NOMO-1 treated with DMSO at 0.1 percent for 48 hours (cell line): ENCODE data around the gene ZFR2.
"Not testable (repeated sequence)": the region's sequence is repeated elsewhere in the genome, so short reads cannot be mapped to it uniquely, and the experiment has no call there.

Experiments used
- DNase-seq: peaks from one replicate; lab custom pipeline; 2025; ENCODE audit not compliant: unreplicated experiment; lab: John Stamatoyannopoulos, UW

The ZFR2 gene

GRCh38 chr19:3816566-3817218 lies 52.1 kb downstream of the ZFR2 start:
- no peak for DNase-seq

GRCh38 chr19:3816148-3816547 lies 52.7 kb downstream of the ZFR2 start:
- not testable (repeated sequence) for DNase-seq

GRCh38 chr19:3814648-3815047 lies 54.2 kb downstream of the ZFR2 start:
- DNase-seq = no peak

- no peak for DNase-seq
These were observed 55.1 kb downstream of the ZFR2 start for GRCh38 chr19:3813473-3814392.

- DNase-seq = no peak
These were observed 58.0 kb downstream of the ZFR2 start for GRCh38 chr19:3810708-3811355.

GRCh38 chr19:3809881-3810707 lies 58.7 kb downstream of the ZFR2 start:
- no peak for DNase-seq

- no peak for DNase-seq
These were observed 60.3 kb downstream of the ZFR2 start for GRCh38 chr19:3808420-3809143.

- DNase-seq = no peak
These were observed 61.1 kb downstream of the ZFR2 start for GRCh38 chr19:3807574-3808354.

GRCh38 chr19:3807131-3807480 lies 61.7 kb downstream of the ZFR2 start:
- DNase-seq = no peak

- DNase-seq = no peak
These were observed 63.0 kb downstream of the ZFR2 start for GRCh38 chr19:3805859-3806258.

- no peak for DNase-seq
These were observed 64.4 kb downstream of the ZFR2 start for GRCh38 chr19:3804429-3804828.

GRCh38 chr19:3803986-3804385 lies 64.9 kb downstream of the ZFR2 start:
- no peak for DNase-seq

- DNase-seq = no peak
These were observed 65.5 kb downstream of the ZFR2 start for GRCh38 chr19:3803114-3803888.

- no peak for DNase-seq
These were observed 67.3 kb downstream of the ZFR2 start for GRCh38 chr19:3801412-3802096.

- DNase-seq = no peak
These were observed 67.8 kb downstream of the ZFR2 start for GRCh38 chr19:3800996-3801395.

- DNase-seq = no peak
These were observed 70.7 kb downstream of the ZFR2 start for GRCh38 chr19:3798137-3798536.

- DNase-seq = no peak
These were observed 72.5 kb downstream of the ZFR2 start for GRCh38 chr19:3796358-3796757.

GRCh38 chr19:3793799-3794198 lies 75.0 kb downstream of the ZFR2 start:
- no peak for DNase-seq
